ENCODE data around the gene SNX4.

GRCh38 chr3:125403789-125404188, 116.2 kb downstream of the SNX4 start:
- no peak for TF ChIP-seq CTCF (conservative IDR thresholded peaks at IDR 0.05 in 1 of 2, IDR thresholded peaks at IDR 0.05 in 1 of 2; ENCODE audit: extremely low read depth in 1 of 2, insufficient read depth in 1 of 2, low read depth in 1 of 2, low read length in 2 of 2)
- no peak for TF ChIP-seq EZH2 (IDR thresholded peaks at IDR 0.05; ENCODE audit: borderline replicate concordance, low read length)

All from mammary epithelial cell (primary cell).